A549 (cell line): Measurements from ENCODE around the gene GPD2. TPM values are rescaled to one million over a fixed set of nuclear protein-coding genes. Genes with fewer than 3 reads are reported as not detected.

Experiments used
- ATAC-seq, 2 experiments: fragments of 200-7000 bp in 1 of 2; fragments of >200 bp in 1 of 2; cut with Nextera tagmentation in 1 of 2; cut with Tn5 transposase in 1 of 2; 3 replicates each; pipeline versions ENCODE4 v1.8.0 to v1.9.1; 2018 to 2020; ENCODE audit warnings: mild to moderate bottlenecking in 1 of 2, moderate library complexity in 1 of 2
- CTCF ChIA-PET: fragments of 300-600 bp; sonication (Branson Sonifier 250); formaldehyde crosslinking; extraction: SDS; loops from one replicate; lab custom pipeline; 2021; ENCODE audit warnings: antibody characterized with exemption, inconsistent platforms; lab: Yijun Ruan, JAX
- POLR2A ChIA-PET: fragments of 350-600 bp; formaldehyde crosslinking; extraction: SDS; loops from one replicate; lab custom pipeline; 2021; ENCODE audit warnings: antibody characterized with exemption, inconsistent platforms; lab: Yijun Ruan, JAX
- DNase-seq, 2 experiments: peaks; one replicate each; pipeline versions ENCODE4 v3.0.0 to v3.0.0-alpha.2; 2011 to 2016; ENCODE audit warnings: low read depth in 1 of 2, low spot score in 1 of 2
- FAIRE-seq: peaks from 2 replicates; lab custom pipeline; 2011; peaks lifted over from hg19 to GRCh38; lab: Jason Lieb, UNC
- H3K27ac ChIP-seq, 2 experiments: fragments of >200 bp; sonication (Bioruptor Twin); formaldehyde crosslinking; 3 replicates each; pipeline ENCODE4 v1.5.1; 2016 to 2017
- H3K4me1 ChIP-seq: fragments of >200 bp; sonication (Bioruptor Twin); formaldehyde crosslinking; 3 replicates; pipeline ENCODE4 v1.6.1; 2016
- H3K4me2 ChIP-seq: fragments of >200 bp; sonication (Bioruptor Twin); formaldehyde crosslinking; 3 replicates; pipeline ENCODE4 v1.6.1; 2016
- H3K4me3 ChIP-seq: fragments of >200 bp; sonication (Bioruptor Twin); formaldehyde crosslinking; 3 replicates; pipeline ENCODE4 v1.5.1; 2016
- H3K9me3 ChIP-seq: fragments of >200 bp; sonication (Bioruptor Twin); formaldehyde crosslinking; 3 replicates; pipeline ENCODE4 v1.6.1; 2016
- BHLHE40 ChIP-seq: IDR thresholded peaks from 2 replicates; pipeline ENCODE4 v1.6.1; 2012; ENCODE audit warnings: low read depth, low read length, inconsistent platforms
- CBX8 ChIP-seq: fragments of 200-600 bp; sonication (generic); IDR thresholded peaks from 2 replicates; pipeline ENCODE4 v1.6.1; 2016
- EHMT2 ChIP-seq: fragments of 200-600 bp; sonication (generic); IDR thresholded peaks from 2 replicates; pipeline ENCODE4 v1.6.1; 2016; ENCODE audit warnings: antibody characterized with exemption, low read depth, mild to moderate bottlenecking, moderate library complexity
- EP300 ChIP-seq, 2 experiments: fragments of >200 bp; sonication (Bioruptor Twin); formaldehyde crosslinking; IDR thresholded peaks; 2 replicates in 1 of 2; 3 replicates in 1 of 2; pipeline ENCODE4 v1.6.1; 2016 to 2017
- FOSB ChIP-seq: fragments of 250-450 bp; sonication (Bioruptor Pico); IDR thresholded peaks from 2 replicates; pipeline ENCODE4 v1.5.0; 2020; ENCODE audit warnings: mild to moderate bottlenecking, moderate library complexity
- FOXS1 ChIP-seq: fragments of 250-450 bp; sonication (Bioruptor Pico); IDR thresholded peaks from 2 replicates; pipeline ENCODE4 v1.5.0; 2020; ENCODE audit warnings: mild to moderate bottlenecking, moderate library complexity
- GATA3 ChIP-seq: IDR thresholded peaks from 2 replicates; pipeline ENCODE4 v1.6.1; 2012; ENCODE audit warnings: borderline replicate concordance
- HDAC2 ChIP-seq: fragments of 200-600 bp; sonication (generic); IDR thresholded peaks from 2 replicates; pipeline ENCODE4 v1.6.1; 2016
- HOXA7 ChIP-seq: fragments of 250-450 bp; sonication (Bioruptor Pico); IDR thresholded peaks from 2 replicates; pipeline ENCODE4 v1.5.0; 2020; ENCODE audit warnings: mild to moderate bottlenecking, moderate library complexity
- HOXB5 ChIP-seq: fragments of 250-450 bp; sonication (Bioruptor Pico); IDR thresholded peaks from 2 replicates; pipeline ENCODE4 v1.5.0; 2020; ENCODE audit warnings: mild to moderate bottlenecking, moderate library complexity
- JUNB ChIP-seq: fragments of >200 bp; sonication (Bioruptor Twin); formaldehyde crosslinking; IDR thresholded peaks from 2 replicates; pipeline ENCODE4 v1.6.1; 2016
- KDM1A ChIP-seq: fragments of 200-600 bp; sonication (generic); IDR thresholded peaks from 2 replicates; pipeline ENCODE4 v1.6.1; 2016; ENCODE audit warnings: low read depth, mild to moderate bottlenecking
- MAFK ChIP-seq: fragments of 450-650 bp; IDR thresholded peaks from 2 replicates; pipeline ENCODE4 v1.6.1; 2014; ENCODE audit not compliant: partially characterized antibody
- NPAS2 ChIP-seq: fragments of 250-450 bp; sonication (Bioruptor Pico); IDR thresholded peaks from 2 replicates; pipeline ENCODE4 v1.8.0; 2022; ENCODE audit warnings: mild to moderate bottlenecking, moderate library complexity, borderline replicate concordance
- PHF8 ChIP-seq: fragments of 200-600 bp; sonication (generic); IDR thresholded peaks from 2 replicates; pipeline ENCODE4 v1.6.1; 2016; ENCODE audit warnings: low read depth, mild to moderate bottlenecking, antibody characterized with exemption, moderate library complexity, borderline replicate concordance
- POLR2AphosphoS2 ChIP-seq: conservative IDR thresholded peaks from 2 replicates; pipeline ENCODE4 v1.6.1; 2012; ENCODE audit warnings: low read length, improper control_type of control experiment, inconsistent platforms
- SMC3 ChIP-seq: fragments of >200 bp; sonication (Bioruptor Twin); formaldehyde crosslinking; IDR thresholded peaks from 3 replicates; pipeline ENCODE4 v1.6.1; 2018; ENCODE audit warnings: inconsistent platforms
- TFCP2L1 ChIP-seq: fragments of 250-450 bp; sonication (Bioruptor Pico); IDR thresholded peaks from 2 replicates; pipeline ENCODE4 v1.5.0; 2021; ENCODE audit warnings: mild to moderate bottlenecking
- ZNF302 ChIP-seq: fragments of 250-450 bp; sonication (Bioruptor Pico); IDR thresholded peaks from 2 replicates; pipeline ENCODE4 v1.9.0; 2021; ENCODE audit warnings: inconsistent platforms, mild to moderate bottlenecking, moderate library complexity
- WGBS: methylation state at CpG from one replicate; pipeline ENCODE4 v1.1.6; 2017; ENCODE audit errors: missing lambda C conversion rate; 5-methylcytosine and 5-hydroxymethylcytosine counted together
- polyA plus RNA-seq, 4 experiments: library from polyadenylated mRNA; depleted of rRNA in 3 of 4; stranded (reverse); fragments of >200 nt; fragmentation: RNase III in 1 of 4; extraction: RNeasy Plus Mini Kit Qiagen cat#74134 plus additional on column Dnase treatment in 1 of 4; gene quantifications; 2 replicates in 3 of 4; 3 replicates in 1 of 4; pipeline ENCODE4 v1.2.3, GENCODE V29; 2011 to 2017
- TF ChIP-seq, protein P1 (sequence below): fragments of 450-650 bp; IDR thresholded peaks from 2 replicates; pipeline ENCODE4 v1.6.1; 2014; ENCODE audit warnings: antibody characterized with exemption
- TF ChIP-seq, protein P2 (sequence below): fragments of >200 bp; sonication (Bioruptor Twin); formaldehyde crosslinking; IDR thresholded peaks from 3 replicates; pipeline ENCODE4 v1.5.1; 2016
- TF ChIP-seq, protein P3 (sequence below): fragments of 250-450 bp; sonication (Bioruptor Pico); IDR thresholded peaks from 2 replicates; pipeline ENCODE4 v1.5.0; 2020; ENCODE audit warnings: low read depth, mild to moderate bottlenecking, moderate library complexity
- TF ChIP-seq, protein P4 (sequence below): fragments of >200 bp; sonication (Bioruptor Twin); formaldehyde crosslinking; IDR thresholded peaks from 2 replicates; pipeline ENCODE4 v1.6.1; 2016

The GPD2 gene
- polyA plus RNA-seq, 2 of the 4 experiments (the other 2 are of a cell fraction) = 26.6 to 39.6 TPM

DNA sequence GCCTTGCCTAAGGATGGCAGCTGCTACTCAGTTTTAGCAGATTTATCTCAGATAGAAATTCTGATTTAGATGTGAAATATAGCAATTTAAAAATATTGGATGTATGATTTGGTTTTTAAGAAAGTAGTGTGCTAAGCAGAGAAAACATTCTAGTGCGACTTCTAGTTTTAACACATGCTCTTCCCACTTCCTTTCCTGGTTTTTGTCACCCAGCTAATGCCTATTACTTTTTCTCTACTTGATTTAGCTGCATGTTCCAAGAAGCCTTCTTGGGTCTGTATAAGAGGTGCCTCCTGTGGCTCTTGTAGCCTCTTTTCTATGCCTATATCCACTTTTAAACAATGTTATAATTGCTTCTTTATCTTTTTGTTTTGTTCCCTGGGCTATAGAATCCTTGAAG, 53.0 kb downstream of the GPD2 start:
- no peak overlapping the region for H3K4me2 ChIP-seq
- H3K9me3 ChIP-seq = no peaks in the 10 kb centered on the region
- DNase-seq (no peak), FAIRE-seq (no peak), ATAC-seq (no peak)
- ChIA-PET POLR2A (no interaction called here), CTCF (no interaction called here)
- no peak overlapping the region for H3K27ac ChIP-seq
- TF ChIP-seq GATA3 = no peak
- TF ChIP-seq, protein P1, sequence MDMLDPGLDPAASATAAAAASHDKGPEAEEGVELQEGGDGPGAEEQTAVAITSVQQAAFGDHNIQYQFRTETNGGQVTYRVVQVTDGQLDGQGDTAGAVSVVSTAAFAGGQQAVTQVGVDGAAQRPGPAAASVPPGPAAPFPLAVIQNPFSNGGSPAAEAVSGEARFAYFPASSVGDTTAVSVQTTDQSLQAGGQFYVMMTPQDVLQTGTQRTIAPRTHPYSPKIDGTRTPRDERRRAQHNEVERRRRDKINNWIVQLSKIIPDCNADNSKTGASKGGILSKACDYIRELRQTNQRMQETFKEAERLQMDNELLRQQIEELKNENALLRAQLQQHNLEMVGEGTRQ = no peak
- TF ChIP-seq EHMT2 = no peak
- TF ChIP-seq HDAC2 = no peak
- no peak for TF ChIP-seq NPAS2
- TF ChIP-seq PHF8 = no peak
- no peak for TF ChIP-seq HOXA7 (CRISPR knock-in tag)
- 94% methylated on average over 1 of the region's 1 CpG for WGBS
- H3K4me3 ChIP-seq = no peak overlapping the region
- H3K4me1 ChIP-seq = no peaks in the 10 kb centered on the region; the same call in 2 of the 3 replicates

DNA sequence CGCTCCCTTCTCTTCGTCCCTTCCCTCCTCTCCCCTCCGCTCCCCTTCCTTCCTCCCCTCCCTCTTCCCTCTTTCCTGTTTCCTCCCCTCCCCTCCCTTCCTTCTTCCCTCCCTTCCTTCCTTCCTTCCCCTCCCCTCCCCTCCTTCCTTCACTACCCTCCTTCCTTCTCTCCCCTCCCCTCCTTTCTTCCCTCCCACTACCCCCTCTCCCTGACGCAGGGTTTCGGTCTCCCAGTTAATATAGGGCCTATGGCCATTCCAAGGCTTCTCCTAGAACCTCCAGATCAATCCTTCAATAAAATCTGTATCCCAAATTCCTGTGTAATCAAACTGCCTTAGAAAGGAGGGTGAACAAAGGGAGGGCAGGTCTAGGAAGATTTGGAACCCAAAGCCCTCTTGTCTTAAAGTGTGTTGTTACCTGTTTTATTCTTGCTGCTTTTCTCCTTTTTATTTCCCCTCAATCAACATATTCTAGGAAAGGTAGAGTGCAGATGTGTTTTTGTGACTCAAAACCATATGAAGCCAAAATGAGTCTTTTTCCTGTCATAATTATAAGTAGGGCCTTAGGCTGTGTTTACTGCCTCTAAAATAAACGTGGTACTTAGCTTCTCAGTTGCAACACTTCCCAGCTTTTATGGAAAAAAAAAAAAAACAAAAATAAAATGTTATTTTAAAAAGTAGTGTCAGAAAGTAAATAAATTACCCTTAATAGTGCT, 53.7 kb downstream of the GPD2 start:
- DNase-seq = no peak
- no peak for FAIRE-seq
- Histone ChIP-seq H3K4me1 (no peaks in the 10 kb centered on the region; the same call in 2 of the 3 replicates), H3K4me3 (no peak overlapping the region), H3K9me3 (no peaks in the 10 kb centered on the region), H3K4me2 (no peak overlapping the region), H3K27ac (no peak overlapping the region)
- no peak for ATAC-seq
- 72% methylated on average over 3 of the region's 6 CpGs for WGBS
- POLR2A ChIA-PET = no interaction called here
- CTCF ChIA-PET = interaction anchor here (0.6 kb wide), 1 partner anchor 97 kb away, joined by 4 read pairs; no protein-coding TSS in a partner anchor
- no peak for TF ChIP-seq HDAC2
- no peak for TF ChIP-seq FOSB (CRISPR knock-in tag)
- TF ChIP-seq, protein P2, sequence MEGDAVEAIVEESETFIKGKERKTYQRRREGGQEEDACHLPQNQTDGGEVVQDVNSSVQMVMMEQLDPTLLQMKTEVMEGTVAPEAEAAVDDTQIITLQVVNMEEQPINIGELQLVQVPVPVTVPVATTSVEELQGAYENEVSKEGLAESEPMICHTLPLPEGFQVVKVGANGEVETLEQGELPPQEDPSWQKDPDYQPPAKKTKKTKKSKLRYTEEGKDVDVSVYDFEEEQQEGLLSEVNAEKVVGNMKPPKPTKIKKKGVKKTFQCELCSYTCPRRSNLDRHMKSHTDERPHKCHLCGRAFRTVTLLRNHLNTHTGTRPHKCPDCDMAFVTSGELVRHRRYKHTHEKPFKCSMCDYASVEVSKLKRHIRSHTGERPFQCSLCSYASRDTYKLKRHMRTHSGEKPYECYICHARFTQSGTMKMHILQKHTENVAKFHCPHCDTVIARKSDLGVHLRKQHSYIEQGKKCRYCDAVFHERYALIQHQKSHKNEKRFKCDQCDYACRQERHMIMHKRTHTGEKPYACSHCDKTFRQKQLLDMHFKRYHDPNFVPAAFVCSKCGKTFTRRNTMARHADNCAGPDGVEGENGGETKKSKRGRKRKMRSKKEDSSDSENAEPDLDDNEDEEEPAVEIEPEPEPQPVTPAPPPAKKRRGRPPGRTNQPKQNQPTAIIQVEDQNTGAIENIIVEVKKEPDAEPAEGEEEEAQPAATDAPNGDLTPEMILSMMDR = no peak
- TF ChIP-seq MAFK = no peak
- TF ChIP-seq JUNB = no peak
- TF ChIP-seq, protein P3, sequence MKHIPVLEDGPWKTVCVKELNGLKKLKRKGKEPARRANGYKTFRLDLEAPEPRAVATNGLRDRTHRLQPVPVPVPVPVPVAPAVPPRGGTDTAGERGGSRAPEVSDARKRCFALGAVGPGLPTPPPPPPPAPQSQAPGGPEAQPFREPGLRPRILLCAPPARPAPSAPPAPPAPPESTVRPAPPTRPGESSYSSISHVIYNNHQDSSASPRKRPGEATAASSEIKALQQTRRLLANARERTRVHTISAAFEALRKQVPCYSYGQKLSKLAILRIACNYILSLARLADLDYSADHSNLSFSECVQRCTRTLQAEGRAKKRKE (CRISPR knock-in tag) = no peak
- no peak for TF ChIP-seq SMC3
- TF ChIP-seq TFCP2L1 (CRISPR knock-in tag) = no peak
- no peak for TF ChIP-seq HOXB5
- no peak for TF ChIP-seq ZNF302
- TF ChIP-seq FOXS1 (CRISPR knock-in tag) = no peak
- TF ChIP-seq, protein P4, sequence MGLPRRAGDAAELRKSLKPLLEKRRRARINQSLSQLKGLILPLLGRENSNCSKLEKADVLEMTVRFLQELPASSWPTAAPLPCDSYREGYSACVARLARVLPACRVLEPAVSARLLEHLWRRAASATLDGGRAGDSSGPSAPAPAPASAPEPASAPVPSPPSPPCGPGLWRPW = no peak
- TF ChIP-seq CBX8 = no peak
- TF ChIP-seq, protein P1 = no peak
- no peak for TF ChIP-seq BHLHE40
- TF ChIP-seq KDM1A = no peak
- TF ChIP-seq NPAS2 = no peak
- TF ChIP-seq EP300 (IDR thresholded peaks at IDR 0.05) = no peak
- TF ChIP-seq POLR2AphosphoS2 = no peak
